HG03280 (cell line): ENCODE measurements around the gene ACADSB.

Experiments used
- ATAC-seq: cut with Tn5 transposase; IDR thresholded peaks from one replicate; pipeline ENCODE4 v1.9.1; 2021; ENCODE audit warnings: mild to moderate bottlenecking, moderate library complexity; ENCODE audit not compliant: unreplicated experiment

ACADSB gene

GRCh38 chr10:123008355-123009104, at the start of gene ACADSB, which contains the start of gene IKZF5:
Gene ACADSB (plus strand): TSS chr10:123009006. CDS start chr10:123009030, 24 bp downstream.
Gene IKZF5 (minus strand): TSS chr10:123008795. CDS start chr10:122998625, 10,170 bp downstream.
- peak; percentile 85 for ATAC-seq

GRCh38 chr10:122962405-122962804, 46.4 kb upstream of the ACADSB start:
- ATAC-seq, result no peak

- no peak for ATAC-seq
Measured at GRCh38 chr10:122966879-122967278, 41.9 kb upstream of the ACADSB start.

DNA sequence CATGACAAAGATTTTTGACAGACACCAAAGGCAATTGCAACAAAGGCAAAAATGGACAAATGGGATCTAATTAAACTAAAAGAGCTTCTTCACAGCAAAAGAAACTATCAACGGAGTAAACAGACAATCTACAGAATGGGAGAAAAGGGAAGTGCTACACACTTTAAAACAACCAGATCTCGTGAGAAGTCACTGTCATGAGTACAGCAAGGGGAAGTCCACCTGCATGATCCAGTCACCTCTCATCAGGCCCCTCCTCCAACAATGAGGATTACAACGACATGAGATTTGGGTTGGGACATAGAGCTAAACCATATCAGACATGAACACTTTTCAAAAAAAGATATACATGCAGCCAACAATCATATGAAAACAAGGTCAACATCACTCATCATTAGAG, 40.1 kb upstream of the ACADSB start:
- no peak for ATAC-seq

GRCh38 chr10:122974023-122974422, 34.8 kb upstream of the ACADSB start:
- ATAC-seq, result no peak

DNA sequence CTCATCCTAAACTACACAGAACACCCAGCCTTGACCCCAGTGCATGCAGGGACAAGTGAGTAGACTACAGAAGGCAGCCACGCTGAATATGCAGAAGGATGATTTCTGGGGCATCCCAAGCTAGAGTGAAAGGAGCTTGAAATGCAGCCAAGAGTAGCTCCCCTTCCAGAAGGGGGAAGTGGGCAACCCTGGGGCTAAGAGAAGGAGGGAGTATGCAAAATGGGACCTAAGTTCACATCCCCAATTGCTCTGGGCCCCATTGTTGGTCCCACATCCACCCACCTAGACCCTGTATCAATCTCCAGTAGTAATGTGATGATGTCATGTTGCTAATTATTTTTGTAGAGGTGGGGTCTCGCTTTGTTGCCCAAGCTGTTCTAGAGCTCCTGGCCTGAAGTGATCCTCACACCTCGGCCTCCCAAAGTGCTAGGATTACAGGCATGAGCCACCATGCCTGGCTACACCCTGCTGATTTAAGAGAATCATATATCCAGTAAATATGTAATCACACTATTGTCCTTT, 34.2 kb upstream of the ACADSB start:
- ATAC-seq, result no peak

DNA sequence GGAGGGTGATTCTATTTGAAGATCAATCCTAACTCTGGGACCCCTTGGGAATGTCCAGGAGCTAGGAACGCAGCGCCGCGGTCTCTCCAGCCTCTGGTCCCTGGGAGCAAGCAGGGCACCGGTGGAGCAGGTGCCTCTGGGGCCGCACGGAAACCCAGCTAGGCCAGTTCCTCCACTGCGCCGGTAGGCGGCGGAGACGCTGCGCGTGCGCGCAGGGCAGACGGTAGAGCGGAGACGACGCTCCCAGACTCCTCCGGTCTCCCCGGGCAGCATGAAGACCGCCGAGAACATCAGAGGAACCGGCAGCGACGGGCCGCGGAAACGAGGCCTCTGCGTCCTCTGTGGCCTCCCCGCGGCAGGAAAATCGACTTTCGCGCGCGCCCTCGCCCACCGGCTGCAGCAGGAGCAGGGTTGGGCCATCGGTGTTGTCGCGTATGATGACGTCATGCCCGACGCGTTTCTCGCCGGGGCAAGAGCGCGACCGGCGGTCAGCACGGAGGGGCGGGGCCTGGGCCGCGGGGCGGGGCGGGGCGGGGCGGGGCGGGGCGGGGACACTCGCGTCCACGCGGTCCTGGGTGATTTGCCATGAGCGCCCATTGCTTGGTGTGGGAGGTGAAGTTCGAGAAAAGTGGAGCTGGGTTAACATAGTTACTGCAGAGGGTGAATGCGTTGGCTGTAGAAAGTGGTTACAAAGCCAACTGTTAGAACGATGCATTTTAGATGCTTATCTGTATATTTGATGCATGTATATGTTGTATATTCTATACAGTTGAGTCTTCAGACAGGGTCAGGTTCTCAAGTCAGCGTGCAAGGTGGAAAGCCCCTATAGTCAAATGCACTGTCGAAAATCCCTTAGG, 28.4 kb upstream of the ACADSB start, which contains the start of gene PSTK:
PSTK (plus strand) TSS at position 193 of the 857 bp plus-strand sequence; CDS start at position 272, 79 bp downstream.
- peak; percentile 97 for ATAC-seq

GRCh38 chr10:122981066-122981464, 27.7 kb upstream of the ACADSB start:
- ATAC-seq, result no peak

GRCh38 chr10:122983898-122984297, 24.9 kb upstream of the ACADSB start:
- ATAC-seq, result no peak

- ATAC-seq, result no peak
Measured at GRCh38 chr10:122984708-122985107, 24.1 kb upstream of the ACADSB start.

DNA sequence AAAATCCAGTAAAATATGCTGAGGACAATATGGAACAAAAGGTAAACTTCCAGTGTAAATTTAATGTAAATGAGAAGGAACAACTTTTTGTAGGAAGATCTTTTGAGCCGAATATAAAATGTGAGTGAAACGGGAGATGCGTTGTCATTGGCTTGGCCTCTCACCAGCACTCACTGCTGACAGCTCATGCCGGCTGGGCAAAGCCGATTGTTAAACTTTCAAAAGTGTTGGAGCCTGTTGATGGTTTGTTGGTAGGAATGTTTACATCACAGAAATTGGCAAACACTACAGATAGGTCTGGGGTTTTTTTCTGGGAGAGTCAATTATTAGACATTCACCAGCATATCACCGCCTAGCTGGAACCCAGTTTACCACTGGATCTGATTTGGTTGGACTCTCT, 22.5 kb upstream of the ACADSB start:
- ATAC-seq, result no peak

- no peak for ATAC-seq
Measured at GRCh38 chr10:122988501-122988900, 20.3 kb upstream of the ACADSB start.

DNA sequence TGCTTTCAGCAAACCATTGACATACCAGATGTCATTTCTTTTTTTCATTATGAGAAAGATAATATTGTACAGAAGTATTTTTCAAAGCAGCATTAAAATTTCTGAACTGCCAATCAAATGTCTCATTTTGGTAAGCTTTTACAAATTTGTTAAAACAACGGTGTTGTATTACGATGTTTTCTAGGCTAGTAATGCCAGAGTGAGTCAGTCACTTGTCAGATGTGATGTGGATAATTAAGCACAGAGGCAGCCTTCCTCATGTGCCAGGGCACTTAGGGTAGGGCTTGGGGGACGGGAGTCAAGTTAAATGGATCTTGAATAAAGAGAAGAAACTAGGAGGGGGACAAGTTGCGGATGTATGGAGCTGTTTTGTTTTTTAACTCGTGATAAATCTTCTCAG, 18.5 kb upstream of the ACADSB start:
- ATAC-seq, result no peak

DNA sequence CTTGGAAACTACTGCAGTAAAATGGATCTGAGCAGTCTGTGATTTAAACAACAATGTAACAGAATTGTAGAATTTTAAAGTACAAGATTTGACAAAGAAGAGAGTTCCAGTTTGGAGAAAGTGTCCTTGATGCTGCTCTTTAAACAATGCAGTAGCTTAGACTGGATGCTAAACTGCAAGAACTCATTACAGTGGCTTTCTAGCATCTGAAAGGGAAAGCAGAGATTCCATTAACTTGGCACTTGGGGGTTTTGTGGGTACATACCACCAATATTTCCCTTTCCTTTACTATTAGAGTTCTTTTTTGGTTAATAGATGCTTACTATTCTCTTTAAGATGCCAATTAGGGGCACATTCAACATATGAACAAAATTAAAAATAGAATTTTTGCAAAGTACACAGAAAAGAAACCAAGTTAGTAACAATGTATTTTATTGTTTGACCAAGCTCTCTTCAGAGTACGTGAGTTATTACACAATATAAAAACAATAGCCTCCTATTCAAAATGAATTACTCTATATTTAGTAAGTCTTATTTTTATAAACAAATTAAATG, 16.7 kb upstream of the ACADSB start:
- no peak for ATAC-seq

GRCh38 chr10:122993797-122994336, 14.9 kb upstream of the ACADSB start:
- no peak for ATAC-seq

- no peak for ATAC-seq
Measured at GRCh38 chr10:122995936-122996335, 12.9 kb upstream of the ACADSB start.

DNA sequence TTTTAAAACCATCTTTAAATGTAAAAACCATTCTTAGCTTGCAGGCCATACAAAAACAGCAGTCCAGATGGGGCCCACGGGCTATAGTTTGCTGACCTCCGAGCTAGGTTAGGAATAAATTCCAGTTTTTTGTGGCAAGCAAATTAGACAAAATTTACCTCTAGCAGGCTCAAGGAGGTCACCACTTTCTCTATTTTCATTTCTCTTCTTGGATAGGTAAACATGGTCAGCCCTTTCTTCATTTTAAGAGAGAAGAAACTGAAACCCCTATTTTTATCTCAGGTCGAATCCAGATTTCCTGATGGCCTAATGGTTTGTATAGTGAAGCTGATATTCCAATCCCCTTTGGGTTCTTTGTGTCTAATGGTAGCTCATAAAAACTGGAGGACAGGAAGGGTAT, 10.9 kb upstream of the ACADSB start:
- peak; percentile 57 for ATAC-seq

GRCh38 chr10:122998360-122998917, 10.4 kb upstream of the ACADSB start:
- ATAC-seq, result no peak

DNA sequence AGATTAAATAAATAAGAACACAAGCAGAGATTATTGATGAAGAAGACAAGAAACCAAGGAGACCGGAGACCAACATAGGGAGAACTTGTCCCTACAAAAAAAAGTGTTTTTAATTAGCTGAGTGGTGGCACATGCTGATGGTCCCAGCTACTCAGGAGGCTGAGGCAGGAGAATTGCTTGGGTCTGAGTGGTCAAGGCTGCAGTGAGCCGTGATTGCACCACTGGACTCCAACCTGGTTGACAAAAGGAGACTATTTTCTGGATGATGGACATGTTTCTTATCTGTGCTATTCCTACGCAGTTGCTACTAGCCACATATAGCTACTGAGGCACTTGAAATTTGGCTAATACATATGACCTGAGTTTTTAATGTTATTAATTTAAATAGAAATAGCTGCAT, 9.9 kb upstream of the ACADSB start:
- no peak for ATAC-seq

DNA sequence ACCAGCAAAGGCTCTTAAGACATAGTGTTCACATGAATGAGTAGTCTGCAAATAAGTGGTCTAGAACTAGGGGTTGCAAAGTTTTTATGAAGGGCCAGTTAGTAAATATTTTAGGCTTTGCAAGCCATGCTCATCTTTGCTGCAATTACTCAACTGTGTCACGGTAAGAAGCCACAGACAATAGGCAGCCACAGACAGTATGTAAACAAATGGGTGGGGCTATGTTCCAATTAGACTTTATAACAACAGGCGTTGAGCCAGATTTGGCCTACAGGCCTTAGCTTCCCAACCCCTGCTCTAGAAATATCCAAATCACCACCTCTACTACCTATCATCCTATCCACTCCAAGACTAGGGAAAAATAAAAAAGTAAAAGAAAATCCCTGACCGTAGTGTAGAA, 9.5 kb upstream of the ACADSB start:
- no peak for ATAC-seq

- ATAC-seq, result no peak
Measured at GRCh38 chr10:123000155-123000554, 8.7 kb upstream of the ACADSB start.
